Endometrium (tissue), 2 donors: ENCODE data around the gene MAST4.
A peak's percentile ranks its signal among the peaks of the same experiment; 100 is the strongest.

ENCODE experiments used
- FAIRE-seq: peaks from 2 replicates; lab custom pipeline; 2012; peaks lifted over from hg19 to GRCh38; lab: Jason Lieb, UNC
- donor health status: control.
- donor health status: control.

The MAST4 gene

DNA sequence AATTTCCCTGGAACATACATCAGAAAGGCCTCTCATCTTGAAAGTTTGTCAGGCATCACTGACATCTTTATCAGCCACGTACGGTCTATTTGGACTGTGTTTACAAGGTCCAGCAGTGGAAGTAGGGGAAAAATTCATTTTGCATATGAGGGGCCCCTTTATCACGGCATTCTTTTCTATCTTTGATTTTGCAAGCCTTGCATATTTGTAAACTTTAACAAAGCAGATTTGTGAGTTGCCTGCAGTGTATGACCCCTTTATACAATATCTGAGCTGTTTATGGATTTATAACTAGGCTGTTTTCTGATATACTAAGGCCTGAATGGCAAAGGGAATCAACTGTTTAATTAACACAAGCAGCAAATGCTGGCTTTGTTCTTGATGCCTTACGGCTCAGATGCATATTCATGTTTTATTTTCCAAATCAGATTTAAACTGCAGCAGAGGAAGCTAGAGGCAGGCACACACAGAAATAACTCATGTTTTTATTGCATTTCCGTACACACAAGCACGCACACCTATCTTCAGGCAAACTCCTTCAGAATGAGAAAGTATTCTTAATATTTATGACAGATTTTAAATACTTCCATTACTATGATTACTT, 539.3 kb downstream of the MAST4 start:
- FAIRE-seq: no peak

- FAIRE-seq: no peak
Observed at GRCh38 chr5:67139030-67139429, 542.8 kb downstream of the MAST4 start.

DNA sequence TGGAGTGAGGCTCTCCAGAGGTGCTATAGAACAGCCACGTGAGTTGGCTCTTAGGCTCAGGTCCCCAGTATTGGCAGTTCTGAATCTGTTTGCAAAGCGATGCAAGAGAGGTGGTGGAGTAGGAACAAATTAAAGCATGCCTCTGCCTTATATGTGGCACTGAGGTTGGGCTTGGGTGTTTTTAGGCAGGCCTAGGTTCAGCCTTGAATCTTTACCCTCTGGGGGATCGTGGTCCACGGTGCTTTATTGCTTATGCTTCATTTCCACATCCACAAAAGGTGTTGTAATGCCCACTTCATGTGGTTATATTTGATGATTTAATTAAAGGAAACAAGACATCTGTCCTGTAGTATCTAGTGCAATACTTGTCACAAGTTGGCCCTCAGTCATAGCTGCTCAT, 544.2 kb downstream of the MAST4 start:
- no peak for FAIRE-seq

GRCh38 chr5:67141644-67142043, 545.5 kb downstream of the MAST4 start:
- no peak for FAIRE-seq

DNA sequence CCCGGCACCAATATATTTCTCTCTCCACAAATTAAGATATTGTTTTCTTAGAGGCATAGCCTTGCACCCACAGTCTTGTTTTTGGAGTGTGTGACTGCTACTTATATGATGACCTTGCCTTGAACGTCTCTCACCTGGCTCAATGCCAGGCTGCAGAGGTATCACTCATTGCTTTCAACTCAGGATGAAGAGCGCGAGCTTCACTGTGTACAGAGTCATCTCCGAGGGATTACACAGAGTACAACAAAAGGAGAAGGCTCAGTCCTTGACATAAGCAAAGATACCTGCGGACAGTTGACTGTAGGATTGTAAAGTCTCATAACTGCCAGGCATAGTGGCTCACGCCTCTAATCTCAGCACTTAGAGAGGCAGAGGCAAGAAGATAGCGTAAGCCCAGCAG, 546.6 kb downstream of the MAST4 start:
- FAIRE-seq: no peak

- FAIRE-seq: no peak
Observed at GRCh38 chr5:67143549-67143948, 547.4 kb downstream of the MAST4 start.

GRCh38 chr5:67144183-67144639, 548.0 kb downstream of the MAST4 start:
- no peak for FAIRE-seq

- FAIRE-seq: no peak
Observed at GRCh38 chr5:67146574-67146973, 550.4 kb downstream of the MAST4 start.

- FAIRE-seq: no peak
Observed at GRCh38 chr5:67146981-67147380, 550.8 kb downstream of the MAST4 start.

- FAIRE-seq: no peak
Observed at GRCh38 chr5:67147760-67148159, 551.6 kb downstream of the MAST4 start.

DNA sequence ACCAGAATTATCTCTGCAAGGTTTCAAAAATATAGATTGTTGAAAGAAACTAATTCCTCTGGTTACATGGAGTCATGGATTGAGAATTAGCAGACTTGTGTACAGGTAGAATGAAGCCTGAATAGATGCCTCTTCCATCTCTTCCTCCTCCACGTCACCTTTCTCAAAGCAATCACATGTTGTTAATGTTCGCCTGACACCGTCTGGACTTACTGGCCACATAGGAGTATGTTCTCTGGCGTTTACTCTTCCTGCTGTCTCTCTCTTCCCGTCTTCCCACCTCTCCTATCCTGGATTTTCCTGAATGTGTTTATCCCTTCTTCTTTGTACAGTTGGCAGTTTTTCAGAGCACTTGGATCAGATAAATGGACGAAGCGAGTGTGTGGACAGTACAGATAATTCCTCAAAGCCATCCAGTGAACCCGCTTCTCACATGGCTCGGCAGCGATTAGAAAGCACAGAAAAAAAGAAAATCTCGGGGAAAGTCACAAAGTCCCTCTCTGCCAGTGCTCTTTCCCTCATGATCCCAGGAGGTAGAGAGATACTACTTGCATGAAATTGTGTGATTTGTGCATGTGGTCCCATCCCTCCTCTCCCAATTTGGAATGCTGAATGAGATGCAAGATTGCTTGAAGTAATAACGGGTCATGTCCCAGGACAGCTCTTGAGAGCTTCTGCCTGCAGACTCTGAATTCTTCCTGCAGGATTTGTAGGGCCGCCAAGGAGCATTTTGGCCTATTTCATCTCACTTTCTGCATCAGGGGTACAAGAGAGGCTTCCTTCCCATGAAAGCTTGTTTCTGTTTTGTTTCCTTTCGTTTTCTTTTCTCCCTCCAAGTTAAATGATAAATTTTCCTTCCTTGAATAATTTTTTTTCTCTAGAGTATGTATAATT, 553.1 kb downstream of the MAST4 start:
- no peak for FAIRE-seq

GRCh38 chr5:67149951-67150523, 553.8 kb downstream of the MAST4 start:
- FAIRE-seq: peak; percentile 50

DNA sequence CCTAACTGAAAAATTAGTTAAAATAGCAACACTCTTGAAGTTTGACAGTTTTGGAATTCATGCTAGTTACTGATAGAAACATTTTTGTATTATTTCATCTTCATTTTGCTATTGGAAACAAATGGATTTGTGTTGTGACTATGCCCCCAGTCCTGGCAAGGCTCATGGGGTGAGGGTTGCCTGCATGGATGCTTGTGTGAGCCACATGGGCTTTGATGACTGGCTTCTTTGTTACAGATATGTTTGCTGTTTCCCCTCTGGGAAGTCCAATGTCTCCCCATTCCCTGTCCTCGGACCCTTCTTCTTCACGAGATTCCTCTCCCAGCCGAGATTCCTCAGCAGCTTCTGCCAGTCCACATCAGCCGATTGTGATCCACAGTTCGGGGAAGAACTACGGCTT, 556.2 kb downstream of the MAST4 start:
- no peak for FAIRE-seq

DNA sequence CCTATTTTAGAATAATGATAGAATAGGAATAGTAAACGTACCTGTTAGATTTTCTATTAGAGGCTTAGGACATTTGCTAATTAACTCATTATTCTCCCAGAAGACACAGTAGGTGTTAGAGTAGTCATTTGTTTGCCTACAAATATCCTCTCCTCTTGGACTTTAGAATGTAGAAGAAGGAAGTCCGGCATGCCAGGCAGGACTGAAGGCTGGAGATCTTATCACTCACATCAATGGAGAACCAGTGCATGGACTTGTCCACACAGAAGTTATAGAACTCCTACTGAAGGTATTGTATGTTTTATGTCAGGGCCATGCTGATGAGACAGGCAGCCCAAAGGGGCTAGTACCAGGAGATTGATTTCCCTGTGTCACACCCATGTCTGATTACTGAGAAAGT, 557.1 kb downstream of the MAST4 start:
- FAIRE-seq: no peak

DNA sequence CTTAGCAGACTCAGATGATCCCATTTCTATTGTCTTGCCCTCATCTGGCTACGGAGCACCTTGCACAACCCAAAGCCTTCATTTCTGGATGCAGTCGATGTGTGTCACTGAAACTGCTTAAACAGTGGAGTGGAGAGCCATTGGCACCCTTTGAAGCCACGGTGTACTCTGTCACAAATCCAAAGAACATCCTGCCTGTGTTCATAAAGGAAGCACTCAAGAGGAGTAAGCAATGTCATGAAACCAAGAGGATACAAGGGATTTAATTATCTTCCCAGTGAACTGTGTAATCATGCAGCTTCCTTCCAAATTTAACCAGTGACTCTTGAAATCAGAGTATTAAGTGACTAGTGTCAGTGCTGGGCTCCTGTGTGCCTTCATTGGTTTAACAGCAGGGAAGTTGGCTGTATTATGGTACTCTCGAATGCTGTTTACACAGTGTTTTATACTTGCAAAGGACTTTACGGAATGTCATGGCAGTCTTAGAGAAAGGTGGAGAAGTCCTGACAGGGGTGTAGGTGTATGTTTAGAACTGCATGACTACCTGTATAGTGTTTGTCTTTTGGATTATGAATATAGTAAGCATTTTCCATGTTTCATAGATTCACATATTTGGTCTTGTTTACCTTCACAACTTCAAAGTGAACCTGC, 558.5 kb downstream of the MAST4 start:
- FAIRE-seq: no peak

DNA sequence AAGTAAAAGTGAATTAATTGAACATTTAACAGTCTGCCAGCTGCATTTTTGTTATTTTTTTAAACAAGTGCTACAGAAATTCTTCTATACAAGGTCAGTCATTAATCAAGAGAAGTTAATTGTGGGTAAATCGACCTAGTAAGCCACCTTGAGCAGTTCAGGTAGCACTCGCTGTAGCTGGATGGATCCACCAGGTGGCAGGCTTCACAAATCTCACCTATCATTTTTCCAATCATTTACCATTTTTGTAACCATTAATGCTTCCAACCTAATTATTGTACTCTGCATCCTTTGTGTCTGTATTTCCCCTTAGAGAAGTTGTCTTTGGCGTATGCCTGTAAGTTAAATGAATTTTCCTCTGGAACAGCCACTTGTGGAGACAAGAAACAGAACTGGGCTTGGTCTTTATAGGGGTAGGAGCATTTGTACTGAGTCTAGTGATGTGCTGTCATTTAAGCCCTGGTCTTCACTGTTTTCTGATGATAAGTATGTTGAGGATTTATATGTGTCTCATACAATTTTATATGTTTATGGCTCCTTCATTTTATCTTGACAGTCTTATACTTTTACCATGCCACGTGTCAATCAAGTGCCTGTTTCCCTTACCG, 560.9 kb downstream of the MAST4 start:
- FAIRE-seq: no peak

GRCh38 chr5:67160272-67160671, 564.1 kb downstream of the MAST4 start:
- no peak for FAIRE-seq

- FAIRE-seq: no peak
Observed at GRCh38 chr5:67160985-67161384, 564.8 kb downstream of the MAST4 start.

DNA sequence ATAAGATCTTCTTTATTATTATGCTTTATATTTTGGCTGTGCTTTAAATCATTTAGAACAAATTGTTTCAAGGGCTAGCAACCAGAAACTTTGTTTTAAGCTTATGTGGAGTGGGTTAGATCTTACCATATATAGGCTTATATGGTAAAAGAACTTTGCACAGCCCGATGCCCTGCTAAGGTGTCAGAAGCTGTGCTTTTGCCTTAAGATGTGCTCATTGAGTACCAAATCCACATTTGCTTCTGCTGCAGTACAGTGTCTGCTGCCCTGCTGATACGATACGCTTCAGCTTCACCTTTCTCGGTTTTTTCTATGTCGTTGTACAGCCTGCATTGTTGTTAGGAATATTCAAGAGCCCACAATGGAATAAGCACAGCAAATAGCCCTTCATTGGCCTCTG, 565.6 kb downstream of the MAST4 start:
- FAIRE-seq: no peak

GRCh38 chr5:67163231-67163756, 567.1 kb downstream of the MAST4 start:
- FAIRE-seq: no peak

- FAIRE-seq: no peak
Observed at GRCh38 chr5:67163863-67164595, 567.8 kb downstream of the MAST4 start.
